NCI-H1436 (cell line): Measurements from ENCODE around the gene MIER1.
"Not testable (repeated sequence)": the region's sequence is repeated elsewhere in the genome, so short reads cannot be mapped to it uniquely, and the experiment has no call there.

Experiments
- DNase-seq: peaks from one replicate; lab custom pipeline; 2025; lab: John Stamatoyannopoulos, UW

The MIER1 gene

DNA sequence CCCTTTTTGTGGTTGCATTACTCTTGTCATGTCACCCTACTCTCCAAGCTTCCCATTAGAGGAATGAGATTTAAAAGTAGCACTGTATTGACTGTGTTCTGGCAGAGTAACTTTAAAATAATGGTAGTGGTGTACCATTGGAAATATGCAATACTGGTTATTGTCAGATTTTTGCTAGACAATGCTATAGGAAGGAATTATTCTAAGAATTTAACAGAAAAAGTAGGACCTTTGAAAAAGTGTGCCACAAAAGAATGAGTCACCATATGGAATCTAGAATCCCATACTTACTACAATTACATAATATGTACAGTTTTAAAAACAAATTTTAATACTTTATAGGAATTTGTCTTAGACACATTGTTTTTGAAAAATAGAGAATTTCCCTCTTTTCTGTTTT lies 13.8 kb downstream of the MIER1 start:
- DNase-seq = no peak

DNA sequence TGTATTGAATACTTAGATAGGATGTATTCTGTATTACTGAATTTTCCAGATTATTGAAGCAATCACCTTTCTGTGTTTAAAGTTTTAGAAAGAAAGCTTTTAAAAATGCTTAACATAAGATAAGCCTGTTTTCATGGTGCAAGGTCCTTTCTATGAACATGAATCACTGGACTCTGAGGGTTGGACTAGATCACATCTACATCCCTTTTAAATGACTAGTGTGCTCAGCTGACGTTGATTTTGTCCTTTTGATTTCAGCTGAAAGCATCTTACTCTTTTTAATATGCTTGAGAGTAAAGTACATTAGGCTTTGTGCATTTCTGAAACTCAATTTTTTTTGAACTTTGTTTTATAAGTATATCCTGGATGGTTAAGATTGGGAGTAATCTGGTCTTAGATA lies 16.2 kb downstream of the MIER1 start:
- DNase-seq = no peak

GRCh38 chr1:66943361-66943969 lies 18.7 kb downstream of the MIER1 start:
- no peak for DNase-seq

GRCh38 chr1:66944330-66945274 lies 19.8 kb downstream of the MIER1 start:
- no peak for DNase-seq

- DNase-seq = no peak
These were observed 20.5 kb downstream of the MIER1 start for GRCh38 chr1:66945316-66945715.

DNA sequence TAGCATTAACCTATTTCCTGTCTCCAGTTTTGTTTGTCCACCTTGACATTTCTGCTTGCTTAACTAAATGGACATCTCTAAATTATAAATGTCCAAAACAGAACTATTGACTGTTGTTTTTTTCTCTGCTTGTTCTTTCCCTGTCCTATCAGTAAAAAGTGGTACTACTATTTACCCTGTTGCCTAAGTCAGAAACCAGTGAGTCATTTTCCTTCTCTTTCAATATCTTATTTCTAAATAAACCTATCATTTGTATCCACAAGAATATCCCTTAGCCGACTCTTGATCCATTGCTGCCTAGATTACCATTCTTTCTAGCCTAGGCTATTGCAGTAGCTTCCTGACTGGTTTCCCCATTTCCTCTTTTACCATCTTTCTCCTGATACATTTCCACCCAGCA lies 22.5 kb downstream of the MIER1 start:
- DNase-seq = no peak

- DNase-seq = no peak
These were observed 26.7 kb downstream of the MIER1 start for GRCh38 chr1:66951513-66951912.

GRCh38 chr1:66954208-66954607 lies 29.4 kb downstream of the MIER1 start:
- DNase-seq = no peak

- DNase-seq = no peak
These were observed 33.1 kb downstream of the MIER1 start for GRCh38 chr1:66957938-66958337.

- not testable (repeated sequence) for DNase-seq
These were observed 41.5 kb downstream of the MIER1 start for GRCh38 chr1:66966188-66966873.

DNA sequence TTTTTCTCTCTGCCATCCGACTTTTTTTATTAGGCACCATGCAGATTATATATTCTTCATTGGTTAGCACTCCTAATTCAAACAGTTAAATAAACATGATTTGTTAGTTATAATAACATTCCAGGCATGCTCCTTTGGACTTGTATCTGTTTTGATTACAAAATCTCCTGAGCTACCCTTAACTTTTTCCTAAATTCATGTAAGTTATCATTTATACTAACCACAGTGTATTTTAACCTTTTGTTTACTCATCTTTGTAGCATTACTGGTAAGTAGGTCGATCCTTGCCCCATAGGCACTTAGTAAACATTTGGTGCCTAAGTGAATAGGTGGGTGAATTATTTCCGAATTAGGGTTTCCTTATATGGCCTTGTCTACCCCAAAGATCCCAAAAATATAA lies 43.8 kb downstream of the MIER1 start:
- DNase-seq = no peak

DNA sequence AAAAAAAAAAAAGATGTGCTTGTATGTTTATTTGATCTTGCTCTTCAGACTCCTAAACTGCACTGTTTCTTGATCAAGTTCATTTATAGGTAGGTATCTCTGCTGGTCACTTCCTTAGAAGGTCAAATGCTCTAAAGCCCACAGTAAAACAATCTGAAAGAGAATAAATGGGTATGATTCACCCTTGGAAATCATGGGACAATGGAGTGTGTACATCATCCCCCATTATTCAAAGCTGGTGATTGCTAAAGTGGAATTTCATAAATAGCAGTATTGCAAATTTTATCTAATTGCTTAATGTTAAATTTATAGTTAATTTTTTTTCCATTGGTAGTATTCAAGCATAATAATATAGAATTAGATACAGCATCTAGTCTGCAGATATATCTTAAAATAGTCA lies 53.4 kb downstream of the MIER1 start:
- DNase-seq = no peak

GRCh38 chr1:66979621-66980020 lies 54.8 kb downstream of the MIER1 start:
- DNase-seq = not testable (repeated sequence)

DNA sequence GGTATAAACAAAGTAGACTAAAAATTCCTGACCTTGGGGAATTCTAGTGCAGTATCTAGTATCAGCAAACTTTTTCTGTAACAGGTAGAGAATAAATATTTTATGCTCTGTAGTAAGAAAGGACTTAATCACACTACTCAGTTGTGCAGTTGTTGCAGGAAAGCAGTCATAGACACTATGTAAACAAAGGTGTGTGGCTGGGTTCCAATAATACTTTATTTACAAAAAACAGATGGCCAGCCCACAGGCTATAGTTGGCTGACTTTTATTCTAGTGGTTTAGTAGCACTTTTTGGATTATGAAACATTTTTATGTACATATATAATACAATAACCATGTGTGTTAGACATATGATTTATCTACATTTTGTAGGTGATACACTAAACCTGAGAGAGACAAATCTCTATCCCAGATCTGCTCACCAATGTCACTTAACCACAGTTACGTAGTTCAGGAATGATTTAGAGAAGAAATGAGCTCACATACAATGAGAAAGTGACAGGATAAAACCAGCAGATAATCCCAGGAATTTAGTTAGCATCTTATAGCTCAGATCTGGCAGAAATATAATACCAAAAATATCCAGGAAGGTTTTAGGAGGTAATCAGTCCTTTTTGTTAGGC lies 56.1 kb downstream of the MIER1 start:
- DNase-seq = no peak

DNA sequence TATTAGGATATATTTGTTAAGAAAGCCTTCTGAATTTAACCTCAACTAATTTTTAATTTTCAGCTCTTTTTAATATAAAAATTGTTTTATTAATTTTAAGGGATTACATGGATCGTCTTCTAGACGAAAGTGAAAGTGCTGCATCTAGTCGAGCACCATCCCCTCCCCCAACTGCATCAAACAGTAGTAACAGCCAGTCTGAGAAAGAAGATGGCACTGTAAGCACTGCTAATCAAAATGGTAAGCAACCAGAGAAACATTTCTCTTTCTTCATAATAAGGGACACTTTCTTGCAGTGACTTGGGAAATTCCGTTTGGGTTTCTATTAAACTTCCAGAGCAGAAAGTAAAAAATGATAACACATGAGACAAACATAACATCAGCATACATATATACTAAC lies 56.9 kb downstream of the MIER1 start:
- DNase-seq = no peak

DNA sequence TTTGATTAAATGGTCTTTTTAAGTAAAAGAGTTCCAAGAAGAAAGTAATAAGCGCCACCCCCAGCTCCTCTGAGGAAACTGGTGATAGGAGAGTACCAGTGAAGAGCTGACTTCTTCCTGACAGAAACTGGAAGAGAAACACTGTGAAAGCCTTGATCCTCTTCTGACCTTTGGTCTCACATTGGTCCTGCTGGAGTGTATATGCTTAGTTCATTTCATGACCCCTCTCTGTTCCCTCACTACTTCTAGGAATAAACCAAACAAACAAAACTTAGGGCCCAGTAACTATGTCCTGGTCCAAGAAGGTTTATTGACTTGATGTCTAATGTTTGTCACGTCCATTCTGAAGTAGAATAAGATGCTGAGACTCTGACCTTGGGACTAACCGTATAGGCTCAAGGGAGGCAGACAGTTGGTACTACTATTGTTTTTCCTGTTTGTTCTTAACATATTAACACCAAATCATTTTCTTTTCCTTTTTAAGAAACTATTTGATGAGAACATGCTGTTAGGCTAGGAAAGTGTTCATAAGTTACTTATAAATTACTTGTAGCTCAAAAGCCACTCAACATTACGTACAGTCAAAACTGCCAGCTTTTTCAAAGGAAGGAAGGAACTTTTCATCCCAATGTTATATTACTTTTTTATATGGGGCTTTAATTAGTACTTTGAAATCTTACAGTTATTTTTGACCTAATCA lies 57.9 kb downstream of the MIER1 start:
- DNase-seq = no peak

DNA sequence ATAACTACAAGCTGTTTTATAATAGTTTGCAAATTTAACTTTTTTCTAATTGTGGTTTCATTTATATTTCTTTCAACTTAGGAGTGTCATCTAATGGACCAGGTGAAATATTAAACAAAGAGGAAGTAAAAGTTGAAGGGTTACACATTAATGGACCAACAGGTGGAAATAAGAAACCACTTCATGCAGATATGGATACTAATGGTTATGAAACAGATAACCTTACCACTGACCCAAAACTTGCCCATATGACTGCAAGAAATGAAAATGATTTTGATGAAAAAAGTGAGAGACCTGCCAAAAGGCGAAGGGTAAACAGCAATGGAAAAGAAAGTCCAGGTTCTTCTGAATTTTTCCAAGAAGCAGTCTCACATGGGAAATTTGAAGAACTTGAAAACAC lies 59.7 kb downstream of the MIER1 start:
- no peak for DNase-seq

DNA sequence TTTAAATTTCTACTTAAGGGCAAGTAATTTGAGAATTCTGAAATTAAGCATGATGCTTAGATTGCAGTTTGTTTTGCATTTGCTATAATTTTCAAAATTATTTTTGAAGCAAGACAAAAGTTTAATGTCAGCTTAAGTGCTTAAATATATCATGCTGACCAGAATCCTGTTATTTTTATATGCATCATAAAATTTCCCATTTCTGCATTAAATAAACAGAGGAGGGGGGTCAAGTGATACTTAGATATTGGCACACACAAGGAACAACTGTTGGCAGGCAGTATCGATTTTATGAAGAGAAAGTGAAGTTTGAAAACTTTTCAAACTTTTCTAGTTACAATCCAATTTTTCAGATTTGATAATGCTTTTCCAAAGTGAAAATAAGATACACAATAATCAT lies 61.0 kb downstream of the MIER1 start:
- DNase-seq = no peak

DNA sequence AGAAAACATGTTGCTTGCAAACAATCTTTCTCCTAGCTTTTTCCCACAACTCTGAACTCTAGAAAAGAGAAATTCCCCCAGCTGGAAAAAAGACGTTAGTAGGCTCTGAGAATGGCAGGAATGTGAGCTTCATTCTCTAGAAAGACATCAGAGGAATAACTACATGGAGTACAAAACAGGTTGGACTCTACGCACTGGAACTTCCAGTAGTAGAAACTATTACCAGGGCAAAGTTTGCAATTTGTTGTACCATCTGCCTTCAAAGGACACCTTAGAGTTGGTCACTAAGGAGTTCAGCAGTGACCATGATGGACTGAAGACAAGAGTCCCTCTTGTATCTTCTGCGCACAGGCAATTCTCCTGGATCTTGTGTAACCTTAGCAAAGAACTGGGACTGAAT lies 68.3 kb downstream of the MIER1 start:
- DNase-seq = no peak

- peak; percentile 48 for DNase-seq
These were observed 71.4 kb downstream of the MIER1 start for GRCh38 chr1:66996018-66996682.

GRCh38 chr1:66998972-66999371 lies 74.2 kb downstream of the MIER1 start:
- DNase-seq = no peak
